Pancreas (tissue), 10 donors: ENCODE results near the gene ROS1. TPM values are rescaled to one million over a fixed set of nuclear protein-coding genes. Genes with fewer than 3 reads are reported as not detected.

Experiments
- ATAC-seq, 4 donors: fragments of 200-7000 bp; cut with Tn5 transposase; one replicate each; pipeline versions ENCODE4 v1.8.0 to v1.9.1; 2020; ENCODE audit warnings: mild to moderate bottlenecking in 4 of 4, moderate library complexity in 4 of 4
- DNase-seq, 6 donors: peaks; one replicate each; pipeline ENCODE4 v3.0.0-alpha.2; 2020
- FAIRE-seq: peaks from 2 replicates; lab custom pipeline; 2012; peaks lifted over from hg19 to GRCh38; lab: Jason Lieb, UNC
- H3K27ac ChIP-seq, 4 donors: fragments of 200-600 bp; sonication (generic); 1 replicate in 3 of 4; 2 replicates in 1 of 4; pipeline versions ENCODE4 v1.5.0 to v1.8.0; 2020
- H3K27me3 ChIP-seq, 4 donors: fragments of 200-600 bp; one replicate each; pipeline ENCODE4 v1.8.0; 2021
- H3K36me3 ChIP-seq, 3 donors: fragments of 200-600 bp; sonication (generic) in 1 of 3; one replicate each; pipeline versions ENCODE4 v1.5.0 to v1.8.0; 2020 to 2021
- H3K4me1 ChIP-seq, 3 donors: fragments of 200-600 bp; one replicate each; pipeline ENCODE4 v1.8.0; 2021
- H3K4me3 ChIP-seq, 4 donors: fragments of 200-600 bp; sonication (generic) in 2 of 4; one replicate each; pipeline versions ENCODE4 v1.5.0 to v1.8.0; 2020 to 2021
- H3K9me3 ChIP-seq, 4 donors: fragments of 200-600 bp; one replicate each; pipeline ENCODE4 v1.8.0; 2021
- CTCF ChIP-seq, 4 donors: fragments of 200-600 bp; sonication (generic) in 3 of 4; IDR thresholded peaks; one replicate each; pipeline versions ENCODE4 v1.5.0 to v1.8.0; 2021; ENCODE audit warnings: antibody characterized with exemption in 4 of 4
- WGBS, 2 donors: extraction: QIAGEN DNeasy Blood & Tissue Kit; methylation state at CpG; one replicate each; pipeline ENCODE4 v1.1.7; 2013; 5-methylcytosine and 5-hydroxymethylcytosine counted together
- intact Hi-C, 3 donors: fragments of 100-400 bp; cut with DNase I; formaldehyde crosslinking; loops; one replicate each; pipeline versions ENCODE4 v1.11.1 to v1.14.2; 2022
- polyA plus RNA-seq, 2 donors: library from polyadenylated mRNA; stranded (reverse); fragments of 200-250 nt; gene quantifications; one replicate each; pipeline ENCODE4 v1.2.3, GENCODE V29; 2013
- total RNA-seq, 6 donors: library from RNA; stranded (reverse); fragmentation: NEBNext Ultra II Directional in 4 of 6; extraction: Animal tissue kit (Norgen Biotek cat#: 25700) in 4 of 6; gene quantifications; one replicate each; pipeline versions ENCODE4 v1.2.1 to v1.2.4, GENCODE V29; 2021 to 2023
- donor health status: healthy with polysubstance abuse.
- donor health status: DM: no; HTN: no; CAD: no; lungs with moderate emphysema.
- donor health status: DM: no; HTN: no; CAD: no.
- donor health status: control.
- donor health status: control.
- donor health status: Bipolar disorder and iron deficiency.
- donor health status: DM: yes; HTN: yes; CAD: no.
- donor health status: DM: no; HTN: no; CAD: no.
- donor health status: DM: no; HTN: no; CAD: no.
- donor health status: DM: yes; HTN: yes; CAD: no.

The ROS1 gene
- total and polyA plus RNA-seq, 8 donors, result 0.02 to 0.09 (median 0.04) TPM; not detected in 2

- H3K27ac ChIP-seq, result no peak overlapping the region
- FAIRE-seq, result no peak
- no peak overlapping the region for H3K4me3 ChIP-seq
- ATAC-seq, result no peak
- intact Hi-C loops, result no loop called here
- 88 to 89% methylated on average over 5 of the region's 5 CpGs for WGBS, 2 donors
- no peaks in the 10 kb centered on the region for H3K4me1 ChIP-seq
- no peaks in the 10 kb centered on the region for H3K27me3 ChIP-seq
- no peak for TF ChIP-seq CTCF (IDR thresholded peaks at IDR 0.05)
- no peaks in the 10 kb centered on the region for H3K9me3 ChIP-seq
- DNase-seq, result no peak
- no peaks in the 10 kb centered on the region for H3K36me3 ChIP-seq
Observed at GRCh38 chr6:117399126-117399525, 26.6 kb downstream of the ROS1 start.

- H3K4me1 ChIP-seq, result no peaks in the 10 kb centered on the region
- H3K4me3 ChIP-seq, result no peak overlapping the region
- no peaks in the 10 kb centered on the region for H3K27me3 ChIP-seq
- DNase-seq (no peak), FAIRE-seq (no peak), ATAC-seq (no peak)
- no peak for TF ChIP-seq CTCF (IDR thresholded peaks at IDR 0.05)
- intact Hi-C loops, result no loop called here
- no peaks in the 10 kb centered on the region for H3K9me3 ChIP-seq
- H3K36me3 ChIP-seq, result no peaks in the 10 kb centered on the region
- WGBS, 2 donors, result 70 to 72% methylated on average over 3 of the region's 3 CpGs
- no peak overlapping the region for H3K27ac ChIP-seq
Observed at GRCh38 chr6:117397536-117398227, 28.1 kb downstream of the ROS1 start.

GRCh38 chr6:117396228-117396627, 29.5 kb downstream of the ROS1 start:
- TF ChIP-seq CTCF (IDR thresholded peaks at IDR 0.05), result no peak
- no peaks in the 10 kb centered on the region for H3K9me3 ChIP-seq
- no peaks in the 10 kb centered on the region for H3K4me1 ChIP-seq
- FAIRE-seq (no peak), ATAC-seq (no peak), DNase-seq (no peak)
- H3K4me3 ChIP-seq, result no peak overlapping the region
- 33 to 50% methylated on average over 4 of the region's 4 CpGs for WGBS, 2 donors
- no peaks in the 10 kb centered on the region for H3K36me3 ChIP-seq
- no peaks in the 10 kb centered on the region for H3K27me3 ChIP-seq
- intact Hi-C loops, result no loop called here
- H3K27ac ChIP-seq, result no peak overlapping the region

GRCh38 chr6:117395164-117395563, 30.6 kb downstream of the ROS1 start:
- WGBS, 2 donors, result 19 to 31% methylated on average over 1 of the region's 1 CpG
- intact Hi-C loops, result no loop called here
- no peaks in the 10 kb centered on the region for H3K4me1 ChIP-seq
- TF ChIP-seq CTCF (IDR thresholded peaks at IDR 0.05), result no peak
- ATAC-seq (no peak), FAIRE-seq (no peak), DNase-seq (no peak)
- H3K4me3 ChIP-seq, result no peak overlapping the region
- H3K36me3 ChIP-seq, result no peaks in the 10 kb centered on the region
- no peak overlapping the region for H3K27ac ChIP-seq
- H3K27me3 ChIP-seq, result no peaks in the 10 kb centered on the region
- H3K9me3 ChIP-seq, result no peaks in the 10 kb centered on the region

- Histone ChIP-seq H3K27ac (no peak overlapping the region), H3K36me3 (no peaks in the 10 kb centered on the region), H3K4me3 (no peak overlapping the region), H3K4me1 (peaks cover 4 to 6% (median 4%) of the 10 kb centered on the region in 3 donors), H3K9me3 (no peaks in the 10 kb centered on the region), H3K27me3 (no peaks in the 10 kb centered on the region)
- intact Hi-C loops, result no loop called here
- no peak for ATAC-seq
- no peak for FAIRE-seq
- TF ChIP-seq CTCF (IDR thresholded peaks at IDR 0.05), result no peak
- no peak for DNase-seq
- 85 to 89% methylated on average over 2 of the region's 2 CpGs for WGBS, 2 donors
Observed at GRCh38 chr6:117393045-117393444, 32.7 kb downstream of the ROS1 start.
